Effector memory CD4-positive, alpha-beta T cell (primary cell): ENCODE results near the gene CAPN5.
"Not testable (repeated sequence)": the region's sequence is repeated elsewhere in the genome, so short reads cannot be mapped to it uniquely, and the experiment has no call there.

Experiments
- DNase-seq, 3 donors: peaks; one replicate each; pipeline ENCODE4 v3.0.0-alpha.2; 2020
- H3K27ac ChIP-seq: 2 replicates; pipeline ENCODE4 v1.7.0; 2013; ENCODE audit warnings: mild to moderate bottlenecking, low read length, moderate library complexity; ENCODE audit not compliant: insufficient read depth, poor library complexity, severe bottlenecking
- H3K27me3 ChIP-seq: replicated peaks from 2 replicates; pipeline ENCODE4 v1.7.0; 2013; ENCODE audit warnings: mild to moderate bottlenecking, low read length; ENCODE audit not compliant: insufficient read depth, control insufficient read depth, poor library complexity, severe bottlenecking
- H3K36me3 ChIP-seq: 2 replicates; pipeline ENCODE4 v1.7.0; 2013; ENCODE audit warnings: mild to moderate bottlenecking, low read length, moderate library complexity; ENCODE audit not compliant: control insufficient read depth, insufficient read depth
- H3K4me1 ChIP-seq: 2 replicates; pipeline ENCODE4 v1.7.0; 2013; ENCODE audit warnings: low read length, mild to moderate bottlenecking; ENCODE audit not compliant: control insufficient read depth, insufficient read depth, poor library complexity, severe bottlenecking
- H3K4me3 ChIP-seq: 2 replicates; pipeline ENCODE4 v1.7.0; 2013; ENCODE audit warnings: low read length, low read depth, mild to moderate bottlenecking; ENCODE audit not compliant: insufficient read depth, poor library complexity, severe bottlenecking
- H3K9me3 ChIP-seq: 2 replicates; pipeline ENCODE4 v1.7.0; 2013; ENCODE audit warnings: mild to moderate bottlenecking, low read length, moderate library complexity; ENCODE audit not compliant: control insufficient read depth

Gene CAPN5

DNA sequence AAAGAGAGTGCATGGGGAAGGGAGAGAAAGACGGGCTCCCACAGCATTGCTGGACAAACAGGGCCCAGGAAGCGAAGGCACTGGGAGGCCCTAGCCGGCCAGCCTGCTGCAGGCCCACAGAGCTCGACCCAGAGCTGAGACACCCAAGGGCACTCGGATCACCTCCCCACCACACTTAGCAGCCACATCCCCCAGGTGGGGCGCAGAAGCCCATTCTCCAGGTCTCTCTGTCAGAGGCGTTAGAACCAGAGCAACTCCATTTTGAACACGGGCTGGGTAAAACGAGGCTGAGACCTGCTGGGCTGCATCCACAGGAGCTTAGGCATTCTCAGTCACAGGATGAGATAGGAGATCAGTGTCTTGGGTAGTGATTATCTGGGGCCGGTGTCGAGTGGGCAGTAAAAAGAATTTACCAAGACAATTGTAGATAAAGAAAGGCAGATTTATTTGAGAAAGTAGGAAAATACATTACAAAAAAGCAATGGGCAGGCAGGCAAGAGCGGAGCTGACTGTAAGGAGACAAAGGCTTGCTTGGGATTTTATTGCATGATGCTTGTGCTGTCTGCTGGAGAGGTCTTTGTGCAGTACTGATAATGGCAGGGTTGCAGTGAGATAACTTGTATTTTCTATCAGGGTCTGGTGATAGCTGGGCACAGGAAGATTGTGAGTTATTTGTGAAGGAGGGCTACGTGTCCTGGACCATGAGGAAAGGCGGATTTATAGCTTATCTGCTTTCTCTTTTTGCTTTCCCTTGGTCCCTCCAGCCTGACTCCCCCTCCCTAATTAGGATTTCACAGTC, 13.4 kb upstream of the CAPN5 start:
- no peaks in the 10 kb centered on the region for H3K36me3 ChIP-seq
- no peaks in the 10 kb centered on the region for H3K4me1 ChIP-seq
- no peaks in the 10 kb centered on the region for H3K27me3 ChIP-seq
- no peak overlapping the region for H3K27ac ChIP-seq
- peaks cover 5% of the 10 kb centered on the region for H3K9me3 ChIP-seq
- no peak for DNase-seq
- H3K4me3 ChIP-seq = no peak overlapping the region

- Histone ChIP-seq H3K4me3 (no peak overlapping the region), H3K36me3 (no peaks in the 10 kb centered on the region), H3K4me1 (no peaks in the 10 kb centered on the region), H3K9me3 (peaks cover 5% of the 10 kb centered on the region), H3K27ac (no peak overlapping the region), H3K27me3 (no peaks in the 10 kb centered on the region)
- DNase-seq = no peak
These were observed 12.7 kb upstream of the CAPN5 start for GRCh38 chr11:77054084-77054483.

GRCh38 chr11:77055101-77055561, 11.6 kb upstream of the CAPN5 start:
- Histone ChIP-seq H3K9me3 (peaks cover 5% of the 10 kb centered on the region), H3K27ac (no peak overlapping the region)

DNA sequence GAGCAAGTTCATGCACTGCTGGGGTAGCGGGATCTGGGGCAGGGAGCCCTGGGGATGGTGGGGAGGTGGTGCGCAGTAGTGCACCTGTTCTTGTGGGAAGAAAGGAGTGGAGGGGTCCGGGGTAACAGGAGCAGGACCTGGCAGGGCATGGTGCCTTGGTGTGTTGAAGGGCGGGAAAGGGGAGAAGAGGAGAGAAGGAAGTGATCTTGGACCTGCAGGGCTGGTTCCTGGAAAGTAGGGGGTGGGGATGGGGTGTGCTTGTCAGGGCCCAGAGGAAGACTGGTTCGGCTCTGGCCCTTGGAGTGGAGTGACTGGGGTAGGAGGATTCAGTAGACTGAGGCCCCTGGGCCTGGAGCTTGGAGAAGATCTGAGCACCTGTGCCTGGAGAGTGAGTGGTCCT, 10.9 kb upstream of the CAPN5 start:
- no peak for DNase-seq
- peaks cover 5% of the 10 kb centered on the region for H3K9me3 ChIP-seq
- no peaks in the 10 kb centered on the region for H3K36me3 ChIP-seq
- H3K4me3 ChIP-seq = no peak overlapping the region
- no peaks in the 10 kb centered on the region for H3K4me1 ChIP-seq
- no peak overlapping the region for H3K27ac ChIP-seq
- no peaks in the 10 kb centered on the region for H3K27me3 ChIP-seq

More at GRCh38 chr11:77055101-77055561, 11.6 kb upstream of the CAPN5 start:
- H3K4me3 ChIP-seq = no peak overlapping the region
- no peaks in the 10 kb centered on the region for H3K36me3 ChIP-seq
- no peak for DNase-seq
- H3K27me3 ChIP-seq = no peaks in the 10 kb centered on the region
- no peaks in the 10 kb centered on the region for H3K4me1 ChIP-seq

- no peak overlapping the region for H3K4me3 ChIP-seq
These were observed 9.9 kb upstream of the CAPN5 start for GRCh38 chr11:77056814-77057402.

GRCh38 chr11:77057938-77058474, 8.8 kb upstream of the CAPN5 start:
- no peaks in the 10 kb centered on the region for H3K36me3 ChIP-seq
- H3K9me3 ChIP-seq = peaks cover 5% of the 10 kb centered on the region
- no peaks in the 10 kb centered on the region for H3K27me3 ChIP-seq
- DNase-seq = no peak
- H3K4me3 ChIP-seq = no peak overlapping the region
- no peak overlapping the region for H3K27ac ChIP-seq
- H3K4me1 ChIP-seq = no peaks in the 10 kb centered on the region

More at GRCh38 chr11:77056814-77057402, 9.9 kb upstream of the CAPN5 start:
- no peak for DNase-seq
- no peaks in the 10 kb centered on the region for H3K36me3 ChIP-seq
- no peaks in the 10 kb centered on the region for H3K27me3 ChIP-seq
- H3K9me3 ChIP-seq = peaks cover 5% of the 10 kb centered on the region
- no peak overlapping the region for H3K27ac ChIP-seq
- no peaks in the 10 kb centered on the region for H3K4me1 ChIP-seq

DNA sequence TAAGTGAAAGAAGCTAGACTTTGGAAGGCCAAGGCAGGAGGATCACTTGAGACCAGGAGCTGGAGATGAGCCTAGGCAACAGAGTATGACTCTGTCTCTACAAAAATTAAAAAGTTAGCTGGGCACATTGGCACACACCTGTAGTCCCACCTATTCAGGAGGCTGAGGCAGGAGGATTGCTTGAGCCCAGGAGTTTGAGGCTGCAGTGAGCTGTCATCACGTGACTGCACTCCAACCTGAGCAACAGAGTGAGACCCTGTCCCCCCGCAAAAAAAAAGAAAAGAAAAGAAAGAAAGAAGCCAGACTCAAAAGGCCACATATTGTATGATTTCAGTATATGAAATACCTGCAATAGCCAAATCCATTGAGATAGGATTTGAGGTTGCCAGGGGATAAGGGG, 7.9 kb upstream of the CAPN5 start:
- DNase-seq = no peak
- Histone ChIP-seq H3K36me3 (no peaks in the 10 kb centered on the region), H3K4me3 (no peak overlapping the region), H3K9me3 (peaks cover 5% of the 10 kb centered on the region), H3K4me1 (no peaks in the 10 kb centered on the region), H3K27me3 (no peaks in the 10 kb centered on the region), H3K27ac (no peak overlapping the region)

- DNase-seq = no peak
- peaks cover 5% of the 10 kb centered on the region for H3K9me3 ChIP-seq
- no peaks in the 10 kb centered on the region for H3K36me3 ChIP-seq
- H3K27me3 ChIP-seq = no peaks in the 10 kb centered on the region
- H3K4me1 ChIP-seq = no peaks in the 10 kb centered on the region
- no peak overlapping the region for H3K27ac ChIP-seq
- no peak overlapping the region for H3K4me3 ChIP-seq
These were observed 7.0 kb upstream of the CAPN5 start for GRCh38 chr11:77059806-77060205.

GRCh38 chr11:77060234-77060633, 6.5 kb upstream of the CAPN5 start:
- Histone ChIP-seq H3K27me3 (no peaks in the 10 kb centered on the region), H3K4me1 (no peaks in the 10 kb centered on the region), H3K36me3 (no peaks in the 10 kb centered on the region), H3K4me3 (no peak overlapping the region), H3K27ac (no peak overlapping the region), H3K9me3 (peaks cover 5% of the 10 kb centered on the region)
- no peak for DNase-seq

DNA sequence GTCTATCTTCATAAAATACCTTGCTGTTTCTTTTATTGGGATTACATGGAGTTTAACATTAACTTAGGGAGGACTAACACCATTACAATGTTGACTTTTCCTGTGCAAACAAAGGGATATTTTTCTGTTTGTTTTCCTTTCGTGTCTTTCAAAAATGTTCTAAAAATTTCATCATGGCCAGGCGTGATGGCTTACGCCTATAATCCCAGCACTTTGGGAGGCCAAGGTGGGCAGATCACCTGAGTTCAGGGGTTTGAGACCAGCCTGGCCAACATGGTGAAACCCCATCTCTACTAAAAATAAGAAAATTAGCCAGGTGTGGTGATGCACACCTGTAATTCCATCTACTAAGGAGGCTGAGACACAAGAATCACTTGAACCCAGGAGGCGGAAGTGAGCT, 5.5 kb upstream of the CAPN5 start:
- not testable (repeated sequence) for H3K4me1 ChIP-seq, H3K4me3 ChIP-seq, DNase-seq, H3K27me3 ChIP-seq, H3K27ac ChIP-seq, H3K9me3 ChIP-seq, H3K36me3 ChIP-seq
